COLO668 (cell line): ENCODE results near the gene LHX2.
A peak's percentile ranks its signal among the peaks of the same experiment; 100 is the strongest.
"Not testable (repeated sequence)": the region's sequence is repeated elsewhere in the genome, so short reads cannot be mapped to it uniquely, and the experiment has no call there.

Experiments
- DNase-seq: peaks from one replicate; lab custom pipeline; 2025; ENCODE audit not compliant: unreplicated experiment; lab: John Stamatoyannopoulos, UW

The LHX2 gene, protein sequence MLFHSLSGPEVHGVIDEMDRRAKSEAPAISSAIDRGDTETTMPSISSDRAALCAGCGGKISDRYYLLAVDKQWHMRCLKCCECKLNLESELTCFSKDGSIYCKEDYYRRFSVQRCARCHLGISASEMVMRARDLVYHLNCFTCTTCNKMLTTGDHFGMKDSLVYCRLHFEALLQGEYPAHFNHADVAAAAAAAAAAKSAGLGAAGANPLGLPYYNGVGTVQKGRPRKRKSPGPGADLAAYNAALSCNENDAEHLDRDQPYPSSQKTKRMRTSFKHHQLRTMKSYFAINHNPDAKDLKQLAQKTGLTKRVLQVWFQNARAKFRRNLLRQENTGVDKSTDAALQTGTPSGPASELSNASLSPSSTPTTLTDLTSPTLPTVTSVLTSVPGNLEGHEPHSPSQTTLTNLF

DNA sequence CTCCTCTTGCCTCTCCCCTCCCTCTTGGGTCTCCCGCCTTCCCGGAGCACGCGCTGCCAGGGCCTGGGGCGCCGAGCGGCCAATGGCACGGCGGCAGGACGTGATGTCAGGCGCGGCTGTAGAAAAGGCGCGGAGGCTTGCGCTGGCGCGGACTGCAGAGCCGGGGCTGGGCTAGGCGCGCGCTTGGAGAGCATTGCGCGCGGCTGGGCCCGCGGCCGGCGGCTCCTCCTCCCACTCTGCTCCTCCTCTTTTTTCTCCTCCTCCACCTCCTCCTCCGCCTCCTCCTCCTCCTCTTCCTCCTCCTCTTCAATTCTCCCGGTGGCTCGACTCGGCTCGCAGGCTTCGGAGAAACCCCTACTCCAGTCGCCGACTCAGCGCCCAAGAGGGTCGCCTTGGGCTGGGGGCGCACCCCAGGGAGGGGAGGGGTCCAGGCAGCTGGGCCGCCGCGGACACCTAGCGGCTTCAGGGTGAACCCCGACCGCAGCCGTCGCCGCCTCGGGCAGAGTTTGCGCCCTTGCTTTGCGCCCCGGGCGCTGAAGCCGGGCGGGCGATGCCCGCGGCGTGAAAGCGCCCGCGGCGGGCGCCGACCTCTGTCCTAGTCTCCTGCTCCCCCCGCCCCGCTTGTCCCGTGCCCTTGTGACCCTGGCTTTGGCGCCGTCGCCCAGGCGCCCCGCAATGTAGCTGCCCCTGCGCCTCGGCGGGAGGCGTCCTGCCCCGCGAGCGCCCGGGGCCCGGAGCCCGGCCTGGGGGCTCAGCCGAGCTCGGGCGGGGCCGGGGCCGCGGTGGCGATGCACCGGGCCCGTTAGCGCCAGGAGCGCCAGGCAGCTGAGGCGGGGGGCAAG, at the start of gene LHX2:
Gene LHX2 (plus strand): TSS at position 309 of the 842 bp plus-strand sequence. CDS start 581 bp downstream, outside the sequence.
- DNase-seq = peak; percentile 95

DNA sequence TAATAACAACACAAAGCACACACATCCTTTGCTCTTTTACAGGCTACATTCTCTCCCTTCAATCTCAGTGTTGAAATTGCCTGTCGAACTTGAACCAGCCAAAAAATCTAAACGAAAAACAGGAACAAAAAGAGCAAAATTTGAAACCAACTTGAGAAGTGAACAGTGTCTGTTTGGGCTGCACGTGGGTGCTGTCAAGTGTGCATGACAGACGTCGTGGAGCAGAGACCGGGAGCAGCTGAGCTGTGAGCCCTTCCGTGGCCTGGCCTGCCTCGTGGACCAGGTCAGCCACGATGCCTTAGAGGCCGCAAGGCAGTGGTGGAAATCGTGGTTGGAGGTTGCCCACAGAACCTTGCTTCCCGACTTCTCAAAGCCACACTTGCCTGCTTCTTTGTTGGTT, 46.8 kb upstream of the LHX2 start:
- DNase-seq = no peak

DNA sequence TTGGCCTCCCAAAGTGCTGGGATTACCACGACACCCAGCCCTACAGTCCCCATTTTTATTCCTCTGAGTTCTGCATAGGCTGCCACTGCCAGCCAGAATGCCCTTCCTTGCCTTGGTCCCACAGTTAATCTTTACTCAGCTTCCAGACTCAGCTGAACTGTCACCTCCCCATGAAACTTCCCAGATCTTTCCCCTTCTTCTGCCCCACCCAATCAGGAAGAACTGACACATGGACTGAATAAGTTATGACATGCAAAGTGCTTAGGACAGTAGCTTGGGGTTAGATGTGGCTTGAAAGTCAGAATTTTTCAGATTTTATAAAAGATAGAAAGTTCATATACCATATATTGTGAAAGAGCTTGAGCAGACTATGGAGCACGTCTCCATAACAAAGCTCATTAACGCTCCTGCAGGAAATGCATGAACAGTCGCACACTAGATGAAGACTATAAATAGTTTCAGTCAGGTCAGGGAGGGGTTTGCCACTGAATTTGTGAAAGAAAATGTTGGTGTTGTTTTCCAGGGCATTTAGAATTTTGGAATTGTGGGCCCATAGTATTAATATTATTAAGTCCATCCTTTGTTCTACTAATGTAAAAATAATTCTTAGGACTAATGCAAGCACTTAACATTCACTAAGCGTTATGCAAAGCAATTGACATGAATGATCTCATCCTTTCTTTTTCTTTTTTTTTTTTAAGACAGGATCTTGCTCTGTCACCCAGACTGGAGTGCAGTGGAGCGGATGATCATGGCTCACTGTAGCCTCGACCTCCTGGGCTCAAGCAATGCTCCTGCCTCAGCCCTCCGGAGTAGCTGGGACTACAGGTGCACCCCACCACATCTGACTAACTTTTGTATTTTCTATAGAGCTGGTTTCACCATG, 45.5 kb upstream of the LHX2 start:
- no peak for DNase-seq

DNA sequence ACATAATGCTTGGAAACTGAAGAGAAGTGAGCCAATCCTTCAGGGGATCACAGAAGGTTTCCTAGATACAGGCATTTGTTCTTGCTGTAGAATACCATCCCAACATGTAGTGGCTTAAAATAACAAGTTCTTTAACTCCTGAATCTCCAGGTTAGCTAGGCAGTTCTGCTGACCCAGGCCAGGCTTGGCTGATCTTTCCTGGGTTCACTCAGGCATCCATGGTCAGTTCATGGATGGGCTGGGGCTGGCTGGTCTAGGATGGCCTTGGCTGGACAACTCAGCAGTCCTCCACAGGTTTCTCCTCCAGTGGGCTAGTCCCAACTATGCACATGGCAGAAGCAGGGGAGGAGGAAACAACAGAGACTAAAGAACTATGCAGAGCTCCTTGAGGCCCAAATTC, 44.2 kb upstream of the LHX2 start:
- no peak for DNase-seq

DNA sequence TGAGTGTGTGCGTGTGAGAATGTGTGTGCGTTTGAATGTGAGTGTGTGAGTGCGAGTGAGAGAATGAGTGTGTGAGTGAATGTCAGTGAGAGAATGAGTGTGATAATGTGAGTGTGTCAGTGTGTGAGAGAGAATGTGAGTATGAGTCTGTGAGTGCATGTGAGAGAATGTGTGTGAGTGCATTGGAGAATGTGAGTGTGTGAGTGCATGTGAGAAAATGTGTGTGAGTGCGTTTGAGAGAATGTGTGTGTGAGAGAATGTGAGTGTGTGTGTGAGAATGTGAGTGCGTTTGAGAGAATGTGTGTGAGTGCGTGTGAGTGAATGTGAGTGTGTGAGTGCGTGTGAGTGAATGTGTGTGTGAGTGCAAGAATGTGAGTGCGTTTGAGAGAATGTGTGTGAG, 39.0 kb upstream of the LHX2 start:
- DNase-seq = no peak

DNA sequence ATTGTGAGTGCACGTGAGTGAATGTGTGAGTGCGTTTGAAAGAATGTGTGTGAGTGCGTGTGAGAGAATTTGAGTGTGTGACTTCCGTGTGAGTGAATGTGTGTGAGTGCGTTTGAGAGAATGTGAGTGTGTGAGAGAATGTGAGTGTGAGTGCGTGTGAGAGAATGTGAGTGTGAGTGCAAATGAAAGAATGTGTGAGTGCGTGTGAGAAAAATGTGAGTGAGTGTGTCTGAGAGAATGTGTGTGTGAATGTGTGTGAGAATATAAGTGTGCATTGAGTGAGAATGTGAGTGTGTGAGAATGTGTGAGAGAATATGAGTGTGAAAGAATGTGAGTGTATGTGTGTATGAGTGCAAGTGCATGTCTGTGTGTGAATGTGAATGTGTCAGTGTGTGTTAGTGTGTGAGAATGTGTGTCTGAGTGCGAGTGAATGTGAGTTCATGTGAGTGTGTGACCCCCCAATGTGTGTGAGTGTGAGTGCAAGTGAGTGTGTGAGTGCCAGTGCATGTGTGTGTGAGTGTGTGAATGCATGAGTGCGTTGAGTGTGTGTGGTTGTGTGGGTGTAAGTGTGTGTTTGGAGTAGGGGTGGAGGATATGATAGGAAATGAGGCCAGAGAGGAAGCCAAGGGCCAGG, 37.9 kb upstream of the LHX2 start:
- no peak for DNase-seq

DNA sequence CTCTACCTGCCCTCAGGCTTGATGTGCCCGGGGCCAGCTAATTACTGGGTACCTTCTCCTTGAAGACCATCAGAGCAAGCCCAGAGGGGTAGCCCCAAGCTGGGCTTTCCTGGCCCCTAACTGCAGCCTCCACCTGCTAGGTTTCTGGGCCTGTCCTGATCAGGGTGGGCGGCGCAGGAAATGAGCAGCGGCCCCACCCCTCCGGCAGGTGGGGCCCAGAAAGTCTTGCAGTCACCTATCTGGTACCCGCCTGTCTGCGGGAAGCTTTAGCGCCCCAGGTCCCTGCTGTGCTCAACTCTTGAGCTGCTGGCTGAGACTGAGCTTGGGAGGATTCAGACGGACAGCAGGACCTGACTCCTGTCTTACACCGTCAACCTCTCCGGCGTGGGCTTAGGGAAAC, 37.1 kb upstream of the LHX2 start:
- DNase-seq = no peak

DNA sequence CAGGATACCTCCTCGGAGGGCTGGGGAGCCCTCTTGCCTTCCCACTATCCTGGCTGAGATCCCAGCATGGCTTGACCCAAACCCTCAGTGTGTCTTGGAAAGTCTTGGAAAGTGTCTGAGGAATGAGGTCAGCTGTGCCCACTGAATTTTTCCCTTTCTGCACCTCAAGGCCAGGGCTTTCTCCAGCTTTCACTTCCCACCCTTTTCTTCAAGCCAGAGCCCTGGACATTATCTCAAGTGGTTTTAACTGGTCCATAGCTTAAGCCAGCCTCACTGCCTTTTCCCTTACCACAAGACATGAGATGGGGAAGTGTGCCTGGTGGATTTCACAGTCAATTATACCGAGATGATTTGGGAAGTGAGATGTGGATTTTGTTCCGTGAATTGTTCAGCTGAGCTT, 35.7 kb upstream of the LHX2 start:
- no peak for DNase-seq

DNA sequence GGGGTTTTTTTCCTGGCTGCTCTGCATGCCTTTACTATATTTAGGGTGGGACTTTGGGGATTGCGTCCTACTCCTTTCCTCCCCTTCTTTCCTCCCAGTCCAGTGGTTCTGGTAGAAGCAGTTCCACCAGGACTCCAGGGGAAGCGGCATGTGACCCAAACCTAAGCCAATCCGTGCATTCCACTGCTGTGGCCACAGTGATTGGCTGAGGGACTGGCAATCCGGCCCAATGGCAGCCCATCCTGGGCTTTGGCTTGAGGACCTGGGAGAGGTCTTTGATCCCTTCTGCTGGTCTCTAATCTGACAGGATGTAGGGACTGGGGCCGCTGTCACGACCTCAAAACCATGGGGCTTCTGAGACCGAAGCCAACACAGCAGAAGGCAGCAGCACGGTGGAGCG, 35.0 kb upstream of the LHX2 start:
- DNase-seq = not testable (repeated sequence)

DNA sequence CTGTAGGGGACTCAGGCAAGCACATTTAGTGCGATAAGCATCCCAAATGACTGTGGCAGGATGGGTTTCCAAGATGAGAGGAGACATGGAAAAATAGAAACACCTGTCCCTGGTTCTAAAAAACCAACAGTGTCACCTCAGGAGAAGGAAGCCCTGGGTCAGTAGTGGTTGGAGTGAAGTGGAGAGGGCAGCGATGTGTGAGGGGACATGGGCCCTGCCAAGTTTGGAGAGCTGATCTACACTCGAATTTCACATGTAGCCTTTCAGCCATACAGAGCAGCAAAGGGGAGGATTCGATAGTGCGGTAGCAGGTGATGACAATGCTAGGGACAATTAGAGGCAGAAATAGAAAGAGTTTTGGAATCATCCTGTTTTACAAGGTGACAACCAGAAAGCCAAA, 32.6 kb upstream of the LHX2 start:
- DNase-seq = no peak

DNA sequence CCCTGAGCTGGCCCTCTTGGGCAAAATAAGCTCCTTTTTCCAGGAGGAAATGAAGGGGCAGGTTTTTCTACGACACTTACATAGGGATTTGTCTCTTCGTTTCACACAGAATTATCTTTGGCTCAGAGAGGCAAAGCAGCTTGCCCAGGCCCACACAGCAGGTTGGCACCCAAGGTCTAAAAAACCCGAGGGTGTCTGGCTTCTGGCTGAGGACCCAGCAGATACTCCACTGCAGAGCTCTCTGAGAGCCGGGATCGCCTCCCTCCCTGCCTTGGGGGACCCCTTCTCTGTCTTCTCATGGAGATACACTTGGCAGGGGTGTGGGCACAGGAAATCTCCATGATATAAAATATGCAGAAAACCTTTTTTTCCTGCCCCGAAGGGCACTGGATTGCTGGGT, 29.0 kb upstream of the LHX2 start:
- DNase-seq = no peak

DNA sequence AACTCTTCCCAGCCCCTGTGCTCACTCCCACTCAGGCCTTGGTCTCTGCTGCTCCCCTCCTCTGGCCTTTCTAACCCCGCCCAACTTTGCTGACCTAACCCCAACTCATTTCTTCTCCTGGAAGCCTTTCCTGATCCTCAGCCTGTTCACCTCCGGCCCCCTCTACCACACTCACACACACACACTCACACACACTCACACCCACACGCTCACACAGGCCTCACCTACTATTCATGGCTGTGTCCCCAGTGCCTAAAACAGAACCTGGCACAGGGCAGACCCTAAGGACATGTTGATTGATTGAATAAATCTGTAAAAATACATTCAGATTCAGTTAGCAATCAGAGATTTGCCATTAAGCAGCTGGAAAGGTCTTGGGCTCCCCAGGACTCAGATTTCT, 28.5 kb upstream of the LHX2 start:
- no peak for DNase-seq

DNA sequence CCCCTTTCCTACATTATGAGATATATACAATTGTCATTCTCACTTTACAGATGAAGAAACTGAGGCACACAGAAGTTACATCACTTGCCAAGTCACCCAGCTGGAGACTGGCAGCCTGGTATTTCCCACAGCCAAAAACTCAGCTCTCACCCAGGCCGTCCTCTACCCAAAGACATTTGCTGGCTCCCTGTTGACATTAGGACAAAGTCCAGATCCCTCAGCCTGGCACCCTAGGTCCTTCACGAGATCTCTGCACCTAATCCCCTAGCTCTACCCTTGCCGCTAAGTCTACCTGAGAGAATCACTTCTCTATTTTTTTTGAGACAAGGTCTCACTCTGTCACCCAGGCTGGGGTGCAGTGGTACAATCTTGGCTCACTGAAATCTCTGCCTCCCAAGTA, 26.8 kb upstream of the LHX2 start:
- DNase-seq = no peak

DNA sequence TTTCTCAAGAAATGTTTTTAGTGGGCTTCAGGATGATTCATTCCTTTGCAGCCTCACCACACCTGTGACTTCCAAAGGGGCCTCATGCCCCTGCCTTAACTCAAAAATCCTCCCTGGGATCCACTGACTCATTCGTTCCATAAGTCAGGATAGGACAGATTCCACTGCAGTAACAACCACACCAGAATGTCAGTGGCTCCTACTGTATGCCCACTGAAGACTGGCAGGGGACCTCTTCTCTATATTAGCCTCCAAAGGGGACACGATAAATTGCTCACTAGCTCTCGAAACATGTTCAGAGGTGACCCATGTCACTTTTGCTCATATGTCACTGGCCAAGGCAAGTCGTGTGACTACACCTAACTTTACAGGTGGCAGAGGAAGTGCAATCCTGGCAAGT, 25.7 kb upstream of the LHX2 start:
- DNase-seq = no peak

DNA sequence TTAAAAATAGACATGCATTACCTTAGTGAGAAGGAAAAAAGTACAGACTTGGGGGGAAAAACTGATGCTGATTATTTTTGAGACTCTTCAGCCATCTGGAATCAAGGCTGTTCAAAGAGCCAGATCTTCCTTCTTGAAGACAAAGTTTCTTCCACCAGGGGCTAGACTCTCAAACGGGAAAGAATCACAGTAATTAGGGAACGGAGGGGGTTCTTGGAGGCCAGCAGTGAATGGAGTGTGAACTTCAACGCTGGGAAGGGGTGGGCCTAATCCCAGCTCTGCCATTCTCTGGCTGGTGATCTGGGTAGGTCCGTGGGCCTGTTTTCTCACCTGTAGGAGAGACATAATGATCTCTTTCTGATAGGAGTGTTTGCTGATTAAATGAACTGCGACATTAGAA, 21.1 kb upstream of the LHX2 start:
- DNase-seq = no peak

DNA sequence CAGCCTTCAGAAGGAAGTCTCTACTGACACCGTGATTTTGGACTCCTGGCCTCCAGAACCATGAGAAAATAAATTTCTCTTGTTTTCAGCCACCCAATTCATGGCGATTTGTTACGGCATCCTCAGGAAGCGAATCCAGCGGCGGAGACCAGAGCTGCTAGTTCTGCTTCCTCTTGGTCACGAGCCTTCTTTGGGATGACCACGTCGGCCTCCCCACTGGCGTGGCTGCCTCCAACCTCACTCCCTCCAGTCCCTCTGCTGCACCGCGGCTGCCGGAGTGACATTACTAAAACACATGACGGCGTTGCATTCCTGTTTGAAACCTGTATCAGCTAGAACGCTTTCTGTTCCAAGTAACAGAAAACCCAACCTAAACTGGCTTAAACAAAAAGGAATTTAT, 18.9 kb upstream of the LHX2 start:
- not testable (repeated sequence) for DNase-seq

DNA sequence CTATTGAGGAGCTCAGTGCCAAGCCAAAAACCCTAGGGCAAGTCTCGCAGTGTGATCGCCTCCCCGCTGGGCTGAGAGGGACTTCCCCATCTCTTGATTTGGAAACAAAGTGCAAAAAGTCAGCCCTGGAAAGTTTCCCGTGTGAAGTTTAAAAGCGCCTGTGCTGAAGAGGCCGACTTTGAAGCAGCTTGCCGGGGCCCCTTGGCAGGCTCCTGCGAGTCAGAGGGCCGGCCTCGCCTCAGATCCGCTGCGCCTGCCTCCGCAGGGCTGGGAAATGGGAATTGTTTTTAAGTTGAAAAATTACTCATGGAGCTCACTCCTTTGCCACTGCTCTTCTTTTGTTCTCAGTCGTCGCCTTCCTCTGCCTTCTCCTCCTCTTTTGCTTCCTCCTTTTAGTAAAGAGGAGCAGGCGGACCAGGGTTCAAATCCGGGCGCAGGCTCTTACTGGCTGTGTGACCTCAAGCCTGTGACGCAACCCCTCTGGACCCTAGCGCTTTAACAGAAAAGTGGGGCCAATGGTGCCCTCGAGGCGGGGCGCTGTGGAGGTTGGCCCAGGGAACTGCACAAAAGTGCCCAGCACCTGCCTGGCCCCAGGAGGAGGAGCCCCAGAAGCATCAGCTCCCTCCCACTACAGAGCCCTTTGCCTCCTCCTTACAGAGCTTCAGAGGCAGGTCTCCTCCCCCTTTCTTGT, 14.7 kb upstream of the LHX2 start:
- DNase-seq = no peak

DNA sequence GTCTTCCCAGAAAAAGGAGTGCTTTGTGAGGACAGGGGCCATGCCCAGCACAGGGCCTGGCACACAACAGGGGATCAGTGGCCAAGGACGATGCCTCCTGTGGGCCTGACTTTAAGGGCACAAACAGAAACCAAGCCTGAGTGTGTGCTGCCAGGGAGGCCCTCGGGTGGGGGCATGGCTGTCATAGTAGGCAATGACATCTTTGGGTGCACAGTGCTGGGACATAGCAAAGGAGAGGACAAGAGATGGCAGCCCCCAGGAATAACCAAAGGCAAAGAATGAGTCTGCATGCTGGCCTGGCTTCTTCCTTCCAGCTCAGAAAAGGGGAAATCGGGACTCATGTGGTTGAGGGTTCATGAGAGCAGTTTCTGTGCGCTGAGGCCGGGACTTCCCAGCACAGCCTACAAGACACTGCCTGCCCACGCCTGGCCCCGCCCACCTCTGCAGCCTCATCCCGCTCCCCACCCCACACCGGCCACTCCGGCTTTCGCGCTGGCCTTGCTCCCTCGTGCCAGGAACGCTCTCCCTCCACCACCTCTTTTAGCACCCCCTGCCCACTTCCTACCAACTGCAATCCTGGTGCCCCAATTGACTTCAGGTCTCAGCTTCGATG, 13.8 kb upstream of the LHX2 start:
- DNase-seq = no peak

DNA sequence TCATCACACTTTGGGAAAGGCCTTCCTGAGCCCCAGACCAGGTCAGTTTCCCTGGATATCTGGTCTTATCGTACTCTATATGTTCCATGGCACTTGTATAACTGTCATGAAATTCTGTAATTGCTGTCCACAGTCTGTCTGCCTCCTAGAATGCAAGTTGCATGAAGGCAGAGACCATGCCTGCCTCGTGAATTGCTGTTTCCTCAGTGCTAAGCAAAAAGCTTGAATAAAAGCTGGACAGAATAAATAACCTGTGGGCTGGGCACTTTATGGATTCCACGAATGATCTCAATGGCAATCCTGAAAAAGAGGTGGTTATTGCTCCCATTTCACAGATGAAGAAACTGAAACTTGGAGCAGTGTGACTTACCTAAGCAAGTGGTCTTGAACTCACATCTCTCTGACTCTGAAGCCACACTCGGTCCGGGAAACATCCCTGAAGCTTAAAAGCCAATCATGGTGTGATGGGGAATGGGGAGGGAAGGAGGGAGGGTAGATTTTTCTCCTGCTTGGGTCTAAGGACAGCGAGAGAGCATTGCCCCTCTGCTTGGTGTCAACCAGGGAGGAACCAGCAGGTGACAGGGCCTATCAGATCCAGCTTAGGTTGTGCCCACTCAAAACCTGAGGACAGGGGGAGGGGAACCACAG, 13.2 kb upstream of the LHX2 start:
- DNase-seq = no peak
